HG03442 (cell line): ENCODE results near the gene SEC14L1.

Source experiments
- ATAC-seq: cut with Tn5 transposase; IDR thresholded peaks from one replicate; pipeline ENCODE4 v1.9.1; 2021; ENCODE audit warnings: mild to moderate bottlenecking, moderate library complexity; ENCODE audit not compliant: unreplicated experiment

SEC14L1 gene

DNA sequence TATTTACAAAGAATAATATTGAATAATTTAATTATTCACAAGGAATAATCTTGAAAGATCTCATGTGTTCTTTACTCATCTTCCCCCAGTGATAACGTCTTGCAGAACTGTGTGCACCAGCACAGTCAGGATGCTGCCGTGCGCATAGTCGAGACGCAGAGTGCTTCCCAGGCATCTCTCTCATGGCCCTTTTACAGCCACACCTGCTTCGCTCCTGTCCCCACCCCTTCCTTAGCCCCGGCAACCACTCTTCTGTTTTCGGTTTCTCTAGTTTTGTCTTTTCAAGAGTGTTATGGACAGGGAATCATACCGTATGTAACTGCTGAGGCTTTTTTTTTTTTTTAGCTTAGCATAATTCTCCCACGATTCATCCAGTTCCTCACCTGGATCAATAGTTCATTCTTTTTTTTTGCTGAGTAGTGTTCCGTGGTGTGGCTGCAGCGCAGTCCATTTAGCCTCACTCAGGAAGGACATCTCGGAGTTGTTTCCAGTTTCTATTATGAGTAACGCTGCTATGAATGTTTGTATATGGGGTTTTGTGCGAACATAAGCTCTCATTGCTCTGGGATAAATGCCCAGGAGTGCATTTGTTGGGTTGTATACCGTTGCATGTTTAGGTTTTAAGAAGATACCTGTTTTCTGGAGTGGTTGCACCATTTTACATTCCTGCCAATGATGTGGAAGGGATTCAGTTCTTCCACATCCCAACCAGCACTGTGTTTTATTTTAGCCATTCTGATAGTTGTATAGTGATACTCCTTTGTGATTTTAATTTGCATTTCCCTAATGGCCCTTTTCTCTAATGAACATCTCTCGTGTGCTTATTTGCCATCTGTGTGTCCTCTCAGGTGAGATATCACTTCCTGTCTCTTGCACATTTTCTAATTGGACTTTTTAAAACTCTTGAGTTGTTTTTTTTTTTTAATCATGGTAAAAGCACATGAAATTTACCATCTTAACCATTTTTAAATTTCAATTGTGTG lies 47.6 kb downstream of the SEC14L1 start:
- no peak for ATAC-seq

- no peak for ATAC-seq
These were observed 48.4 kb downstream of the SEC14L1 start for GRCh38 chr17:77189148-77189547.

- ATAC-seq = no peak
These were observed 49.8 kb downstream of the SEC14L1 start for GRCh38 chr17:77190576-77190975.

- ATAC-seq = no peak
These were observed 50.5 kb downstream of the SEC14L1 start for GRCh38 chr17:77191244-77191643.

DNA sequence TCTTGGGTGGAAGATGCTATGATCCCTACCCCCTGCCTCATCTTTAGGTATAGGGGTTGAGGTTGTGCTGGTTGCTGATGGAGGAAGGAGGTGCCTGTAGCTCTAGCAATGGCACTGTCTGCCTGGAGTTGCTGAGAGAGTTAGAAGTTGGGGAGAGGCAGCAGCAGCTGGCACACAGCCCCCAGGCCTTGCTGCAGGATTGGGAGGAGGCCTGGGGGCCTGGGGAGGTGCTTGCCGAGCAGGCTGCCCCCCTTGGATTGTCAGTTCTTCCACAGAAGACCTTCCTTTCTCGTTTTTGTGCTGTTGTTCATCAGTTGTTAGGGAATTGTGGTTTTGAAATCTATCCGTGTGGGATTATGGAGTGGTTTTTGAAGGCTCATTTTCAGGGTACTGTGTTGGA lies 52.9 kb downstream of the SEC14L1 start:
- no peak for ATAC-seq

GRCh38 chr17:77194179-77194578 lies 53.4 kb downstream of the SEC14L1 start:
- no peak for ATAC-seq

- ATAC-seq = no peak
These were observed 55.5 kb downstream of the SEC14L1 start for GRCh38 chr17:77196251-77196650.

DNA sequence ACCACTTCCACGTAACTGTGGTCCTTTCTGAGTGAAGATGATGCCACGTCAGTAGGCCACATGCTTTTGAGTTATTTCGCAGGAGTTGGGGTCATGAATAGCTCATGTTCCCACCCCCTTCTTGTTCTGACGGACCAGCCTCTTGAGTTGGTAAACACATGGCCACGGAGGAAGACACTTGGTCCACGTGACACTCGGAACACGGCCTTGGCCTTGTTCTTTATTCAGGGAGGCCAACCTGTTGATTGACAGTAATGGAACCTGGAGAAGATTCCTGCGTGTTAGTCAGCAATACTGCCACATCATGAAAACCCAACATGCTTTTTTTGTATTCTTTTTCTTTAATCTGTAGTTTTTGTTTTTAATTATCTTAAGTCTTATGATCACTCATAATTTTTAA lies 56.3 kb downstream of the SEC14L1 start:
- ATAC-seq = no peak

DNA sequence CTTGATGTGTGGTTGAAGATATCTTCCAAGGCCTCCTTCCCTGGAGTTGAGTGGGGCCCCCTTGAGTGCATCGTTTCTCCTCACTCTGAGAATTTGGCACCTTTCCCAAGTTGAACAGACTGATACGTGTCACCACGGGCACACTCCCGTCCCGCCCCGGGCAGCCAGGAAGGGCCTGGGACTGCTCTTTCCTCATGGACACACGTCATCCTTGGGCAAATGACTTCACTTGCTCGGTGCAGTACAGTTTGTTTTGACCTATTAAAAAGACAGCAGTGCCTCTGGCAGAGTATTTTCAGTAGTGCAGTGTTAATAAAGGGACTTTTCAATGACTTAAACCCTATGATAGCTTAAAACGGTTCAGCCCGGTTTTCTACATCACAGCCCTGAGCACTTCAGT lies 59.9 kb downstream of the SEC14L1 start:
- ATAC-seq = no peak

DNA sequence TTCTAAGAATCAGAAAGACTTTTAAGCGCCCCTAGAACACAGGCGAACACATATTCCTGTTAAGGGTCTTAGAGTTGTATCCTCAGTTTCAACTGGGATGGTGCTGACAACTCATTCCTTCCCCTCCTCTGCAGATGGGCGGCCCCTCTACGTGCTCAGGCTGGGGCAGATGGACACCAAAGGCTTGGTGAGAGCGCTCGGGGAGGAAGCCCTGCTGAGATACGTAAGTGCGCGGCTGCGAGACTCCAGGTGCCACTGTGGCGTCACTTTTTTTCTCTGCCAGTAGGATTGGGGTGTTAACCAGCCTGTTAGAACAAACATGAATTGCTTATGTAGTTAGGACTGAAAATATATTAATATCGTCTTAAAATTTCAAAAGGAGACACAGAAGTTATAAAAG lies 62.7 kb downstream of the SEC14L1 start:
- no peak for ATAC-seq

GRCh38 chr17:77203846-77204245 lies 63.1 kb downstream of the SEC14L1 start:
- no peak for ATAC-seq

GRCh38 chr17:77204536-77204935 lies 63.8 kb downstream of the SEC14L1 start:
- ATAC-seq = no peak

- no peak for ATAC-seq
These were observed 64.8 kb downstream of the SEC14L1 start for GRCh38 chr17:77205396-77206125.

DNA sequence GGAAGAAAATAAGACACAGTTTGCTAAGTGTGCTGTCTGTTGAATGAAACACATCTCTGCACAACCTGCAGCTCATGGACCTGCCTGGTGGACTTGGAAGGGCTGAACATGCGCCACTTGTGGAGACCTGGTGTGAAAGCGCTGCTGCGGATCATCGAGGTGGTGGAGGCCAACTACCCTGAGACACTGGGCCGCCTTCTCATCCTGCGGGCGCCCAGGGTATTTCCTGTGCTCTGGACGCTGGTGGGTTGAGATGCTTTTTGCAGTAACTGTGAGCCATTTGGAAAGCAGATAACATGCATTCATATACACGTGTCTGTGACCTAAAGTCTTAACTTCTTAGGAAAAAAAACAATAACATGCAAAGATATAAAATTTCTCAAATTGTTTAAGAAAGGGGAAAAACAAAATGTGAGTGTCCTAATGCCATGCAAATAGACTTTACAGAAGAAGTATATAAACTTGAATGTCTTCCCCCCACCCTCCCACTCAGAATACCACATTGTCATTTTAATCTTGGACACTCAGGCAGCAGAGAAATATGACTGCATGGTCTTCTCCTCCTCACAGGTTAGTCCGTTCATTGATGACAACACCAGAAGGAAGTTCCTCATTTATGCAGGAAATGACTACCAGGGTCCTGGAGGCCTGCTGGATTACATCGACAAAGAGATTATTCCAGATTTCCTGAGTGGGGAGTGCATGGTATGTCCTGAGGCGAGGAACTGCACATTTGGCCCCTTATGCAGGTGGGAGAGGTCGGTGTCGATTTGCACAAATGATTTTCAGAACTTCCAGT lies 65.6 kb downstream of the SEC14L1 start:
- no peak for ATAC-seq

- ATAC-seq = no peak
These were observed 67.0 kb downstream of the SEC14L1 start for GRCh38 chr17:77207689-77208216.

DNA sequence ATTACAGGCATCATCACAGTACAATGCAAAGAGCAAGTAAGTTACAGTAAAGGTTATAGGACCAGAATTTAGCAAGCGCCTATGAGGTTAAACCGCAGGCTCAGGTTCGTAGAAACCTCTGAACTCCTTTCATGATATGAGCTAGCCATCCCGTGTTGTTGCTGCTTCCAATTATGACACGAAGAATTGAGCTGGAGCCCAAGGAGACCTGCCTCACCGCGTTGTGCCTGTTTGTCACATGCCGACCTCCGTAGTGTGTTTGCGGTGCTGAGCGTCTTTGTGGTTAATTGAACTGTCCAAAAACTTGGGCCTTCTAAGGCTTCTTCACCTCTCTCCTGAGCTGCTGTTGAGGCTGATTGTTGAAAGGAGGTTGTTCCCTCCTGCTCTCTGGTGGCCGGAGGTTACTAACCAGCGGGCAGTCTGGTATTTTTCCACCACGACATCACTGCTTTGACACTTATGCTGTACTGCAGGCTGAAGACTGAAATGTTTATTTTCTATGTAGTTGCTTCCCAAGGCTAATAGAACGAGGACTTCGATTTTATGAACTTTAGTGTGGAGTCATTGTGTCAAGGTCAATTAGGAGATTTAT lies 67.5 kb downstream of the SEC14L1 start:
- ATAC-seq = no peak

DNA sequence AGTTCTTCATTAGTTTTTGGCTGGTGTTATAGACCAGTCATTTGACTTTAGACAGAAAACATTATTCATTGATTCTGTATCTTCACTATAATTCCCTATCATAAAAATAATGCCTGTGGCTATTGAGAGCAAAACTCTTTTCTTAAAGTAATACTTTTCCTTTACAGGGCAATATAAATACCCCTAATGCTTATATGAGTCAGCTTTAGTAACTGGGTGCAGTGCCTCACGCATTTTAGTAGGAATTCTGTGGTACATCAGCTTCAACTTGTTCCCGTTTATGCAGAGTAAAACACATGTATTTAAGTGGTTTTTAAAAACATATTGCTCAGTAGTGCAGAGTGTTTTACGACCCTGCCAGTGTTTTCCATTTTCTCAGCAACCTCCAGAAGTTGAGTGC lies 68.1 kb downstream of the SEC14L1 start:
- ATAC-seq = no peak

DNA sequence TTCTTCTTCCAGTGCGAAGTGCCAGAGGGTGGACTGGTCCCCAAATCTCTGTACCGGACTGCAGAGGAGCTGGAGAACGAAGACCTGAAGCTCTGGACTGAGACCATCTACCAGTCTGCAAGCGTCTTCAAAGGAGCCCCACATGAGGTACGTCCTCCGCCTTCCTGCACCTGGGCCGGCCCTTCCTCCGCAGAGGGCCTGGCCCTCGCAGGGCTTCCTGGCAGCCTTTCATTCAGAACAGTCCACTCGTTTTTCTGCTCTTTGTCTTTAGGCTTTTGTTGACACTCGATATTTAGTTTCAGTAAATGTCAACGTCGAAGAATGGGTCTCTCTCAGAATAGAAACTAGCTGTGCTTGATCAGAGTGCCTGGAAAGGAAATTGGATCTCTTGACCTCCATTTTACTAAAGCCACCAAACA lies 68.6 kb downstream of the SEC14L1 start:
- ATAC-seq = no peak

- no peak for ATAC-seq
These were observed 69.6 kb downstream of the SEC14L1 start for GRCh38 chr17:77210331-77210730.

DNA sequence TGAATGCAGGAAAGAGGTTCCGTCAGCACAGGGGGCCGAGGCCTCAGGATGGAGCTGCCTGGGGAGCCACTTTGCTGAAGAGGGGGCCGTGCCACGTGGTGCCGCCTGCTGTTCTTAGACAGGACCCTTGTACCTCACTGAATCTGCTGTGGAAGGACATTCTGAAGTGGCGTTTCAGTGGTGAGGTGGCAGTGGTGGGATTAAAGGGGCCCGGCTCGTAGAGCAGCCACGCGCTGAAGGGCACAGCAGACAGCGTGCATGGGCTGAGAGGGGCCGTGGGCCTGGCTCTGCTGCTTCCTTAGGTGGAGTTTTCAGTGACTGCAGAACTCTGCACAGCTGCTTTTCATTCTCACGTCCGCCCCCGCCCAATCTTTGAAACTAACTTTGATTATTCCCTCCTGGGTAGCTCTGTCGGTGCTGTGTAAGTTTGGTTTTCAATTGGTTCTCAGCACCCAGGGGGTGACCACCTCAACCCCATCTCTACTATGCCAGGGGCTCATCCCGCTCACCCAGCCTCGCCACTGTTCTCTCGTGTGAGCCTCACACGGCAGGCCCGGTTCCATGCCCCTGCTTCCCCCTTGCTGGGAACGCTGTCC lies 70.3 kb downstream of the SEC14L1 start:
- ATAC-seq = no peak
